ENCODE data around the gene KLF13.
A peak's percentile ranks its signal among the peaks of the same experiment; 100 is the strongest.

KLF13 gene

DNA sequence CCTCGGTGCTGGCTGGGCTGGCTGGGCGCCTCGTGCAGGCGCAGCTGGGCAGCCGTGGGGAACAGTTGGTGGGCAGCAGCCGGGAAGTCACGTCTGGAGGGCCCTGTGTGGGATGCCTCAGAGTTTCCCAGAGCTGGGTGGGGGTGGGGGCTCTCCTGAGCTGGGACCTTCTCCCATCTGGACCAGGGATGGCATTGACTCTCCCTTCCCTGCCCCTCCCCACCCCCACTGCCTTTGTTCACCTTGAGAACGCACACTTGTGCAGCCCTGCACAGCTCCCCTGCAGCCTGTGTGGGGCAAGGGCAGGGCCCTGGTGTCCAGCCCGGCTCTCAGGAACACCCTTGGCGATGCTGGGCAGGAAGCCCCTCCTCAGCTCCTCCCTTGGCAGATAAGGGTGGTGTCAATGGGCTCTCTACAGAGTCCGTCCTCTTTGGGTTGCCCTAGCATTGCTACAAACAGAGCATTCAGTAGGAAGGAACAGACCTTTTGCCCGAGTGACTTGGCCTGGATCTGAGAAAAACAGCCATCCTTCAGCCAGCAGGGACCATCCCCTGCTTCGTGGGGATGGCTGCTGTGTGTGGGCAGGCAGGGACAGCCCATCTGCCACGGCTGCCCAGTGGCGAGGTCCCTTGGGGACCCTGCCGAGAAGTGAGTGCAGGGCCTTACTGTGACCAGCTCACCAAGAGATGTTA is 25.5 kb upstream of the KLF13 start:
- DNase-seq = peak in 1 of 2 experiments; percentile 73

- DNase-seq = peak in 1 of 2 experiments; percentile 16
Observed at GRCh38 chr15:31301673-31301990, 25.0 kb upstream of the KLF13 start.

DNA sequence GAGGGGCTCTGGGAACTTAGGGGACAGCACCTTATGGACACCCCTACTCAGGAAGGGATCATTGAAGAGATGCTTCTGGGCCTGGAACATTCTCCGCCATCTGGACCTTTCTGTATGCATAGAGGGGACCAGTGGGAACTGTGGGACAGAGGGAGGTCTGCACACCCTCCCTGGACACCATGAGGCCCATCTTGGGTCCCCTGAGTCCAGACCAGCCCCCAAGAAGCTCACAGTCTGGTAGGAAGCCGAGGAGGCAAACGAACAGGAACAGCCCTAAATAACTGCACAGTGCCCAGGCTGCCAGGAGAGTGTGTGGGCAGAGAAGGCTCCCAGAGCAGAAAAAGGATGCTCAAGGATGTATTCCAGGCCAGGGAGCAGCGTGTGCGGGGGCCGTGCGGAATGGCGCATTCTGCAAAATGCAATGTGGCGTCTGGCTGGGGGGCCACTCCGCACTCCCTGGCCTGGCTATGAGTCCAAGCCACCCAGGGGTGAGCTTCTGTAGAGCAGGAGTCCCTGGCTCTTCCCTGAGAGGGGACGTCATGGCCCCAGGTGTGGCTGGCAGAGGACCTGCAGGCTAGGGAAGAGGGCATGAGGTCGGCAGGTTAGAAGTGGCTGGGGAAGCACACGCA is 24.5 kb upstream of the KLF13 start:
- DNase-seq = peak in 1 of 2 experiments; percentile 13

- DNase-seq = no peak
Observed at GRCh38 chr15:31302778-31303725, 23.6 kb upstream of the KLF13 start.

- no peak for DNase-seq
Observed at GRCh38 chr15:31303726-31304648, 22.6 kb upstream of the KLF13 start.

- peak; percentile 58 to 60 for DNase-seq
Observed at GRCh38 chr15:31304751-31305365, 21.8 kb upstream of the KLF13 start.

DNA sequence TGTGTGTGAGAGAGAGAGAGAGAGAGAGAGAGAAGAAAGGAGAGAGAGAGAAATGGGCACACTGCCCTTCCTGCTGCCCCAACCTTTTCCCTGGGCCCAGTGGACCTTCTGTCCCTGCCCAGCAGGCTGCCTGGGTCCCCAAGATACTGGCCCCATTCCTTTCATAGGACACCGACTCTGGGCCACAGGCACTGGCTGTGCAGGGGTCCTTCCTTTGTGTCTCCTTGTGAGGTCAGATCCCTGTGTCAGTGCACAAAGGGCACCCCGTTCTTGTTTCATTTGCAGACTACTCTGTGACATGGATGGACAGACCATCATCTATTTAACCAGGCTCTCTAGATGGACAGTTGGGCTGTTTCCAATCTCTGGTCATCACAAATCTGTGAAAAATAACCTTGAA is 21.3 kb upstream of the KLF13 start:
- DNase-seq = no peak

- DNase-seq = peak in 1 of 2 experiments; percentile 51
Observed at GRCh38 chr15:31305796-31306425, 20.7 kb upstream of the KLF13 start.

DNA sequence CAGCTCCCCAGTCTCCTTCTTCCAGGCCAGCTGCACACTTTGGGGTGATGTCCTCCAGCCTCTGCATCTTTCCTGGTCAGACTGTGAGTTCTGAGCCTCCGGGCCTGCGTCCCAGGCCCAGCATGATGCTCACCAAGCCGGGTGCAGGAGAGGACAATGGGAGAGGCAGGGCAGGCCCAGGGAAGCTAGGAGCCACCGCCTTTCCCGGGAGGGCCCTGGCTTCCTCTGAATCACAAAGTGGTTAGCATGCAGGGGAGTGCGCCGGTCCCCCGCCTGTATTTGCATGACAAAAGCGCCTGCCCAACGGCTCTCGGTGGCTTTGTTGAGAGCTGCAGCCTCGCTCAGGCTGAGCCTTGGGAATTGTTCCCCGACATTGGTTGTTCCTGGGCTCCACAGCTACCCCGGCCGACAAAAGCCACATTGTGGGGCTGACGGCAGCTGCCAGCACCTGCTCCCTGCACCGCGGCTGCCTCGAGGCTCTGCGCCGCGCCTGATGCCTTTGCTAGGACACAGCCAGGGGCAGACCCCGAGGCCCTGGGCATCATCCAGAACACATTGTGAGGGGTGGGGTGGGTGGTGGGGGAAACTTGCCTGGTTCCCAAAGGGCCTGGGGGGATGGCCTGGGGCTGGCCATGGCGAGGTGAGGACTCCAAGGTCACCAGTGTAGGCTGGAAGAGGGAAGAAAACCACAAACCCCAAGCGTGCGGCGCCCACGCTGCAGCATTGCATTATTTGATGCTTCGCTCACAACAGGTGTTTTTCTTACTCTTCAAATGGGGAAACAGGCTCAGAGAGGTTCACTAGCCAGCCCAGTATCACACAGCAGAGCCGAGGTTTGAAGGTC is 20.0 kb upstream of the KLF13 start:
- DNase-seq = peak; percentile 92 to 97

- peak; percentile 59 to 65 for DNase-seq
Observed at GRCh38 chr15:31307270-31308184, 19.1 kb upstream of the KLF13 start.

DNA sequence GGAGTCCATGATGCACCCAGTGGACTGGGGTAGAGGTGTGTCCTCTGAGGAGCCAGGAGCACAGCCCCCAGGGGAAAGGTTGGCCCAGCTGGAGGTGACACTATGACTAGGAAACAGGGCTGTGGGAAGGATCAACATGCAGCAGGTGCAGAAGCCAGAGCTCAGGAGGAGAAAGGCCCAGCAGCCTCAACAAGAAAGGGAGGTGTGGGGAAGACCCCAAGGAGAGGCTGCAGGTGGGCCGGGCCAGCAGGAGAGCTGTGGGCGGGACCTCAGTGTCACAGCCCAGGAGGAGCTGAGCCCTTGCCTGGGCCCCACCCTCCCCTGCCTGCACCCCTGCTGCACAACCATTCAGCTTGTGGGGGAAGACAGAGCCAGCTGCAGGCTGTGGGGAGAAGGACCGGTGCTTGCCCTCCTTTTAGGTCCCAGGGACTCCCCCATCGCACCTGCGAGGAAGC is 18.4 kb upstream of the KLF13 start:
- DNase-seq = peak in 1 of 2 experiments; percentile 58

- DNase-seq = no peak
Observed at GRCh38 chr15:31309893-31310606, 16.6 kb upstream of the KLF13 start.

DNA sequence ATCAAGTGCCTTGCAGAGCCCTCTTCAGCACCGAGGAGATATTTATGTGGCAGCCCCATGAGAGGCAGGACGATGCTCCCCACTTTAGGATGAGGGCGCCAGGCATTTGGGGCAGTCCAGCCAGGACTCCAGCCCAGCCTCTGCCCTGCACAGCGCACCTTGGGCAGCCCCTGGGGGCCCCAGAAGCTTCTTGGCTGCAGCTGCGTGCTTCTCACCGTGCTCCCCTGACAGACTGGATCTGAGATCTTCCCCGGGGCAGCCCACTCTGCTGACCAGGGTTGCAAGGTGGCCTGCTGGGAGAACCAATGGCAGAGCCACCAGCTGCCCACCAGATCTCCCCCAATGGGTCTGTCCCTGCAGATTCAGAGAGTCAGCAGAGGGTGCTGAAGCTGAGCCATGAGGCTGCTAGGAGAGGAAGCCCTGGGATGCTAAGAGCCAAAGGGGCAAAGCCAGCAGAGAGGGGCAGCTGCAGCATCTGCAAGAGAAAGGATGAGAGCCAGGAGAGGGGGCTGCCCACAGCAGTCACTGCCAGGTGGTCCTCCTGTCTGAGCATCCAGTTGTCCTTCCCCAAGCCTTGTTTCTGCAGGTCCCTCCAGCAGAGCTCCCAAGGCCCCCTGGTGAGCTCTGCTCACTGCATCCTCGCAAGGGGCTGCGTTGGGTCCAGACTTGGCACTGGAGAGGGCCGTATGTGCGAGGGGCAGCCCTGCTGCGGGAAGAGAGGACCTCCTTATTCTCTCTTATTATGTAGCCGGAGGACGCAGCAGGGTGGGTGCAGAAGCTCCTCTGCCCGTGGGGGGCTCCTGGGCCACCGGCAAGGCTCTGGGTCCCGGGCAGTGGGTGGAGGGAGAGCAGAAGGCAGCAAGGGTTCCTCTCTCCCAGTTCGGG is 14.7 kb upstream of the KLF13 start:
- no peak for DNase-seq

GRCh38 chr15:31313223-31313622 is 13.4 kb upstream of the KLF13 start:
- no peak for DNase-seq

DNA sequence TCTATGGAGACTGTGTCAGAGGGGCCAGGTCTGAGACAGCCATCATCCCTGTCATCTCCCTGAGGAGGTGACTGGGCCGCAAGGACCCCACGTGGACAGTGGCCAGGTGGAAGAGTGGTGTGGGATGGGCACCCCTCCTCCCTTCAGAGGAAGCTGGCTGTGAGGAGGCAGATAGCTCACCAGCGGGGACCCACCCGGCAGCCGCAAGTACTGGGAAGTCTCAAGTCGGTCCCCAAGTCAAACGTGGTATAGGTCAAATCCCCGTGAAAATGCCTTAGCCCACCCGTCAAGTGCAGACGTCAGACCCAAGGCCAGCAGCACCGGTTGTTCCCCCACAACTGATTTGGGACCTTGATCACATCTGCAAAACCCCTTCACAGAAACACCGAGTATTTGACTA is 12.3 kb upstream of the KLF13 start:
- DNase-seq = no peak

DNA sequence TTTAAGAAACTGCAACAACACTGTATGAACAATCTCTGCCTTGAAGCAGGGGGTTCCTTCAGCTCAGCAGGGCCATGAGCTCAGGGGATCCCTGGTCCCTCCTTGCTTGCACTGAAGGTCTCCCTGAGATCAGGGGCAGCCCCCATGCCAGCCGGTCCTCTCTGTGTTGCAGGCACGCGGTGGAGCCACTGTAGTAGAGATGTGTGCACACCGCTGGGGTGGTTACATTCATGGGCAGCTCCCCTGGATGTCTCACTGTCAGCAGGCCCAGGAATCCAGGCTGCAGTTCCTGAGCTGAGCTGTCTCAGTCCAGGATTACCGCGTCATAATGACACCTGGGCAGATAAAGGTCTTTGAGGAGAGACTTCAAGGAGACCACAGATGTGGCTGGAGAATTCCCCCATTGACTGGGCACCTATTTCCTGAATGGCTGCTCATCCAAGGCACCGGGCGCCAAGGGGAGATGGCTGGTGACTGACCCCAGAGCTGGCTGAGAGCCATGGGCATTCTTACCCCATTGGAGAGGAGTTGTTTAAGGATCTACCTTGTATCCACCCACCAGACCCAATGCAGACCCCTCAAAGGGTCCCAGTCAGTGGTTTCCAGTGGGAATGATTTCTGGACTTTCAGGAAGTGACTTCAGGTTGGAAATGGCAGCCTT is 10.4 kb upstream of the KLF13 start:
- DNase-seq = no peak

DNA sequence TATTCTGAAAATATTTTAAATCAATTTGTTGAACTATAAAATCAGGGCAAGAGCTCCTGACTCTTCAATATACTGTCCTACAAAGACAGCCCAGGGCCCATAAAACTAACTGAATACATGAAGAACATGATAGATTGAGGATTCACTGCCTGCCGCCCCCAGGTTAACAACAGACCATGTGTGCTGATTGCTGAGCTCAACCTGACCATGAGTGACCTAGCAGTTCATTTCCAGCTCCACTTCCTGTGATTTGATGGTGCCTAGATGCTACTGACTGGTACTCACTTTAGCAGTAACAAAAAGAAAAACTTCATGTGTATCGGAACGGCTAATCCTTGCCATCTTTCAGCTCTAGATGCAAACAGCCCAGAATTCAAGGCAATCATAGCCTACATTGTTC is 9.6 kb upstream of the KLF13 start:
- no peak for DNase-seq
